Measurements from ENCODE around the gene ZC3H13. TPM values are rescaled to one million over a fixed set of nuclear protein-coding genes. Genes with fewer than 3 reads are reported as not detected.

ZC3H13 gene
- total RNA-seq, 6 donors from 2014 or later, result 23.6 to 71.2 (median 42.3) TPM

DNA sequence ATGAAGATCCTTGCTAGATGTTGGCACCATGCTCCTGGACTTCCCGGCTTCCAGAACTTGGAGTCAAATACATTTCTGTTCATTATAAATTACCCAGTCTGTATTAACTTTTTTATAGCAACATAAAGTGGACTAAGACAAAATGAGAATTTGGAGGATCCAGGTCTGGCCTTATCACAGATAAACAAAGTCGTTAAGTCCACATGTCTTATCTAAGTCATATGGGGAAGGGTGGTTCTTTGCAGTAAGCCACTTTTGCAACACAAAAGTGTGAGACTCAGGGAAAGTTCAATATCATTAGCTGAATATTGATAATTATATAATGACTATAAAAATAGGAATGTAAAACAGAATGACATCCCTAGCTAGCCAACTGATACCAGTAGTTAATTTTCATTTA is 109.4 kb downstream of the ZC3H13 start:
- no peaks in the 10 kb centered on the region for H3K4me1 ChIP-seq
- H3K27me3 ChIP-seq, result no peaks in the 10 kb centered on the region
- H3K36me3 ChIP-seq, result no peaks in the 10 kb centered on the region
- no peak for DNase-seq
- WGBS, 2 donors, result 75 to 77% methylated on average over 2 of the region's 2 CpGs
- no peak overlapping the region for H3K27ac ChIP-seq
- H3K4me3 ChIP-seq, result no peak overlapping the region
- TF ChIP-seq POLR2A (IDR thresholded peaks at IDR 0.05) (no peak), POLR2AphosphoS5 (IDR thresholded peaks at IDR 0.05) (no peak), EP300 (IDR thresholded peaks at IDR 0.05) (no peak)
- TF ChIP-seq, protein P1, sequence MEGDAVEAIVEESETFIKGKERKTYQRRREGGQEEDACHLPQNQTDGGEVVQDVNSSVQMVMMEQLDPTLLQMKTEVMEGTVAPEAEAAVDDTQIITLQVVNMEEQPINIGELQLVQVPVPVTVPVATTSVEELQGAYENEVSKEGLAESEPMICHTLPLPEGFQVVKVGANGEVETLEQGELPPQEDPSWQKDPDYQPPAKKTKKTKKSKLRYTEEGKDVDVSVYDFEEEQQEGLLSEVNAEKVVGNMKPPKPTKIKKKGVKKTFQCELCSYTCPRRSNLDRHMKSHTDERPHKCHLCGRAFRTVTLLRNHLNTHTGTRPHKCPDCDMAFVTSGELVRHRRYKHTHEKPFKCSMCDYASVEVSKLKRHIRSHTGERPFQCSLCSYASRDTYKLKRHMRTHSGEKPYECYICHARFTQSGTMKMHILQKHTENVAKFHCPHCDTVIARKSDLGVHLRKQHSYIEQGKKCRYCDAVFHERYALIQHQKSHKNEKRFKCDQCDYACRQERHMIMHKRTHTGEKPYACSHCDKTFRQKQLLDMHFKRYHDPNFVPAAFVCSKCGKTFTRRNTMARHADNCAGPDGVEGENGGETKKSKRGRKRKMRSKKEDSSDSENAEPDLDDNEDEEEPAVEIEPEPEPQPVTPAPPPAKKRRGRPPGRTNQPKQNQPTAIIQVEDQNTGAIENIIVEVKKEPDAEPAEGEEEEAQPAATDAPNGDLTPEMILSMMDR (IDR thresholded peaks at IDR 0.05), result no peak
- H3K9me3 ChIP-seq, result no peaks in the 10 kb centered on the region
- no peak for ATAC-seq (ENCODE audit: low FRiP score in 2 of 2)

DNA sequence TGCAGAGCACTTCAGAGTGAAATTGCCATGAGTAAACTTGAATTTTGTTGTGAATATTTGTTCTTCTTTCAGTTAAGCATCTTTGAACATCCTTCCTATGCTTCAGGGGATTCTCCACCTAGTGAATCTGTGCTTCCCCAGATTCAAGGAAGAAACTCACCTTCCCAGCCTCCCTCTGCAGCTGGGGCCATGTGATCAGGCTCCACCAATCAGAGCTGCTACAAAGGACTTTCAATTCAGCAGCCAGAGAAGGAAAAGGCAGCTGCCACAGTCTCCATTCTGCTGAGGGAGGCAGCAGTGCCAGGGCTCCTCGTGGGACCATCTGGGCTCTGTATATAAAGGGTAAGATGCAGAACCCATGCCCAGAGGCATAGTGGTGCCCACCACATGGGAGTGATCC is 111.3 kb downstream of the ZC3H13 start:
- Histone ChIP-seq H3K4me1 (no peaks in the 10 kb centered on the region), H3K27ac (no peak overlapping the region), H3K27me3 (no peaks in the 10 kb centered on the region), H3K4me3 (no peak overlapping the region), H3K36me3 (no peaks in the 10 kb centered on the region), H3K9me3 (no peaks in the 10 kb centered on the region)
- ATAC-seq (ENCODE audit: low FRiP score in 2 of 2) (no peak), DNase-seq (no peak)
- TF ChIP-seq EP300 (IDR thresholded peaks at IDR 0.05), result no peak
- TF ChIP-seq, protein P1 (IDR thresholded peaks at IDR 0.05), result no peak
- TF ChIP-seq POLR2A (IDR thresholded peaks at IDR 0.05), result no peak
- no peak for TF ChIP-seq POLR2AphosphoS5 (IDR thresholded peaks at IDR 0.05)
- 64 to 73% methylated on average over 1 of the region's 1 CpG for WGBS, 2 donors

DNA sequence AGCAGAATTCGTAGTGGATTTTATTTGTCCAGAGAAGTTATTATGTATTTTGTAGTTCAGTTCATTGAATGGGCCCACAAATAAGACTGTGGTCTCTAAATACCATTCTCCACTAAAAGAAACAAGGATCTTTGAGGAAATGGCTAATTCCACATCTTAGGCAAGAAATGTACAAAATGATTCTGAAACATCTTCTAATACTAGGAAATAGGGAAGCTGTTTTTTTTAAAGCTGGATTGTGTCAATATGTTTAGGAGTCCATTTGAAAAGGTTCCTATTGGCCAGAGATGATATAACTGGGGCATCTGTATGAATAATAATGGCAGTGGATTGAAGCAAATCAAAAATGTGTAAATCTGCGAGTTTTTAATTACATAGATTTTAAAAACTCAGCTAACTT is 112.5 kb downstream of the ZC3H13 start:
- Histone ChIP-seq H3K36me3 (no peaks in the 10 kb centered on the region), H3K9me3 (no peaks in the 10 kb centered on the region), H3K4me3 (no peak overlapping the region), H3K27ac (no peak overlapping the region), H3K4me1 (no peaks in the 10 kb centered on the region), H3K27me3 (no peaks in the 10 kb centered on the region)
- WGBS, 2 donors, result 77 to 96% methylated on average over 2 of the region's 2 CpGs
- DNase-seq (no peak), ATAC-seq (ENCODE audit: low FRiP score in 2 of 2) (no peak)
- TF ChIP-seq, protein P1 (IDR thresholded peaks at IDR 0.05), result no peak
- no peak for TF ChIP-seq EP300 (IDR thresholded peaks at IDR 0.05)
- no peak for TF ChIP-seq POLR2AphosphoS5 (IDR thresholded peaks at IDR 0.05)
- no peak for TF ChIP-seq POLR2A (IDR thresholded peaks at IDR 0.05)

DNA sequence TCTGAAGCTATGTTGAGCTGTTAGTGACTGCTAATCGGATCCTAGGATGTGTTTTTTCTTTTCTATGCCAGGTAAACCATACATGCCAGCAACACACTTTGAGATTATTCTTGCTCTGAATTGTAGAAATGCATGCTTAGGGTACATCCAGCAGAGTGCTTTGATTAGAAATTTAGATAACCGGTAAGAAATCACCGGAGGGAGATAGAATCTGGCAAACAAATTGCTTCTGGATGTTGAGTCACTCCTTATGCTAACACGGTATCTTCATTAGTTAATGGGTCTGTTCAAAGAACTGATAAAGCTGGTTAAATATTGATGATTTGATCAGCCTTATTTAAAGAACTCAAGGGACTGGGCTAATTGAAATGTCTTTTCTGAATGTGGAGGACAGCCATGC is 115.9 kb downstream of the ZC3H13 start:
- Histone ChIP-seq H3K27ac (no peak overlapping the region), H3K4me3 (no peak overlapping the region), H3K4me1 (no peaks in the 10 kb centered on the region), H3K27me3 (no peaks in the 10 kb centered on the region), H3K9me3 (no peaks in the 10 kb centered on the region), H3K36me3 (no peaks in the 10 kb centered on the region)
- DNase-seq, result no peak
- ATAC-seq (ENCODE audit: low FRiP score in 2 of 2), result no peak
- no peak for TF ChIP-seq POLR2A (IDR thresholded peaks at IDR 0.05)
- no peak for TF ChIP-seq EP300 (IDR thresholded peaks at IDR 0.05)
- TF ChIP-seq, protein P1 (IDR thresholded peaks at IDR 0.05), result no peak
- no peak for TF ChIP-seq POLR2AphosphoS5 (IDR thresholded peaks at IDR 0.05)
- WGBS, 2 donors, result 61 to 65% methylated on average over 4 of the region's 4 CpGs

DNA sequence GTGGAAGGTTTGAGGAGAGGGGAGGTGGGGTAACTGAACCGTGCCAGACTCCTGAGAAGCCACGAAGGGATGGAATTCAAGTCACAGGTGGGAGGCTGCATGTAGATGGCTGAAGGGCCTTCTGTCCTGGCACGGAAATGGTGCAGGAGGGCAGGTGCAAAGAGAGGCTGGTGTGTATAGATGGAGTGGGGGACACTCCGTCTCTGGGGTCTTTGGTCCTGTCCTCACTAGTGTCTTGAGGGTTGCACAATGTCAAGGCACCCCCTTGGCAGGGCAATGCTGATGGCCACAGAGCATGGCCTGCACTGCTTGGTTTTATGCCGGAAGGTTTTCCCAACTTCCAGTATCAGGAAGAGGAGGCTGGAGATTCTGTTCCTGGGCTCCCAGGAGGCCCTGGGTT is 118.3 kb downstream of the ZC3H13 start:
- H3K27me3 ChIP-seq, result no peaks in the 10 kb centered on the region
- DNase-seq (no peak), ATAC-seq (ENCODE audit: low FRiP score in 2 of 2) (no peak)
- H3K36me3 ChIP-seq, result no peaks in the 10 kb centered on the region
- TF ChIP-seq POLR2A (IDR thresholded peaks at IDR 0.05) (no peak), EP300 (IDR thresholded peaks at IDR 0.05) (no peak), POLR2AphosphoS5 (IDR thresholded peaks at IDR 0.05) (no peak)
- TF ChIP-seq, protein P1 (IDR thresholded peaks at IDR 0.05), result no peak
- H3K9me3 ChIP-seq, result no peaks in the 10 kb centered on the region
- H3K4me3 ChIP-seq, result no peak overlapping the region
- no peaks in the 10 kb centered on the region for H3K4me1 ChIP-seq
- WGBS, 2 donors, result 87 to 88% methylated on average over 5 of the region's 5 CpGs
- no peak overlapping the region for H3K27ac ChIP-seq

Measured in upper lobe of left lung (tissue), 6 donors.